HG03103 (cell line): ENCODE results near the gene SORBS1.

ENCODE experiments used
- ATAC-seq: cut with Tn5 transposase; IDR thresholded peaks from one replicate; pipeline ENCODE4 v1.9.1; 2021; ENCODE audit warnings: low read depth; ENCODE audit not compliant: unreplicated experiment

SORBS1 gene

DNA sequence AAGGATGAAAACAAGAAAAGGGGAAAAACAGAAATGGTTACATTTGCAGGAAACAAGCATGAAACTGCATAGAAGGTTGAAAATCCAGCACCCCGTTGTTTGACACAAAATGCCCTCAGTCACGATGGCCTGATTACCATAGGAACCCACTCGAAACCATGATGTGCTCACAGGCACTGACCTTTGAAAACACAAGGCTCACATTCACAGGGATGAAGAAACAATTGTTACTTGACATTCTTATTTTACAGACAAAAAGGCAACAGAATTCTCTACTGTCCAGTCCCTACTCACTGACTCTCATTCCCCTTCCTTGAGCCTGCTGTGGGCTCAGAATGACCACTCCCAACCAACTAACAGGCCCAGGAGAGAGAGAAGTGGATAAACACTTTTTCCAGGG is 138.9 kb downstream of the SORBS1 start:
- no peak for ATAC-seq

DNA sequence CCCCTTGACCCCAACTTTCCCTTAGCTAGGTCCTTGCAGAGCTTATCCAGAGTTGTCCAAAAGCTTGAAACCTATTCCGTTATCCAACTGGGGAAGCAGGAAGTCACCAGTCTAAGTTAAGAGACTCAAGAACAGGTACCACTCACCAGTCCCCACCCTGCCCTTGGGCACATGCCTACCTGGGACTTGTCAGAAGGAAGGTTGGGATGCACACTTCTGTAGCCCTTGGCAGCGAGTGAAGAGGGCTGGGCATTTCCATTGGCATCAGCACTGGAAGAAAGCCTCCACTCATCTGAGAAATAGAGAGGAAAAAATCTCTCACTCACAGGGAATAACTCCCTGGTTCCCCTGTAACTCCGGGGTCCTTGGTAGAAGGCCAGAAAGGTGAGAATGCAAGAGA is 139.4 kb downstream of the SORBS1 start:
- ATAC-seq = no peak

DNA sequence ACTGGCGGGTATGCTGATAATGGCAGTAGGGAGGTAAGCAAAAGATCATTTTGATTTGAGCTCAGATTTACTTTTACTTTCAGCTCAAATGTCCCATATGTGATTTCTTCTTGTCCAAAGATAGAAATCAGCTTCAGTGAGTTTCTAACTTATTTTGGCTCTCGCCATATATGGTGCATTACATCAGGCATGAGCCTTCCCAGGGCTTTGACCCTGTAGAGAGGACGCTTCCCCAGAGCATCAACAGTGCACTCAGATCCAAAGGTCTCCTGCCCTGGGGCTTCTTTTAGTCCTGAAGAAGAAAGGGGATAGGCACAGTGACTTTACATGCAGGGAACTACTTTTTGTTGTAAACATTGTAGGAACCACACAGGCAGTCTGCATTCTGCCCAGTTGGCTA is 141.8 kb downstream of the SORBS1 start:
- no peak for ATAC-seq

DNA sequence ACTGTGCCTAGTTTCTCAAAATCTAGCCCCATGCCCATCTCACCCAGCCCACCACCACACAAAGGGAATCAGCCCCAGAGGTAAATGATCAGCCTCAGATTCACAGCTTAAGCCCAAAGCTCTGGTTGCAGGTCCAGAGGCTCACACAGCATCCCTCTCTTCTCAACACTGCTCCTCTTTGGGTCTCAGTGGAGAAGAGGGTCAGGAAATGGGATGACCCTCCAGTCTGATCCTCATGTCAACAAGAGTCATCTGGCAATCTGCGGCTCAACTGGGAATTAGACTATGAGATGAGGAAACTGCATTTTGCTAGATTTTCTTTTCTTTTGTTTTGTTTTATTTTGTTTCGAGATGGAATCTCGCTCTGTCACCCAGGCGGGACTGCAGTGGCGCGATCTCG is 144.2 kb downstream of the SORBS1 start:
- no peak for ATAC-seq

DNA sequence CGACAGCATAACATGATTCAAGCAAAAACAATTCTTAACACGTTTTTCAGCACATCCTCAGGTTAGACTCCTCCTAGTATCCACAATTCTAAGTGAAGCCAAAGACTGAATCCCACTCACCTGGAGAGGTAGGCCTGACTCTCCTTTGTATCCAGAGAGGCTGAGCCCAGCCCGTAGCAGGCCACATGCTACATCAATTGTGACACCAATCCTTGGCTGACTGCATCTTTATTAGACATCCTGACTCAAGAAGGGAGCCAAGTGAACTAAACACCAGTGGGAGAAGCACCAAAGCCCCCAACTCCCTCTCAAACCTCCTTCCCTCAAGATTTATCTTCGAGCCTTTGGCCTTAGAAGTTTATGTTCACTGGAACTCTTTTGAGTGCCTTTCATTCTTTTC is 144.9 kb downstream of the SORBS1 start:
- ATAC-seq = no peak

DNA sequence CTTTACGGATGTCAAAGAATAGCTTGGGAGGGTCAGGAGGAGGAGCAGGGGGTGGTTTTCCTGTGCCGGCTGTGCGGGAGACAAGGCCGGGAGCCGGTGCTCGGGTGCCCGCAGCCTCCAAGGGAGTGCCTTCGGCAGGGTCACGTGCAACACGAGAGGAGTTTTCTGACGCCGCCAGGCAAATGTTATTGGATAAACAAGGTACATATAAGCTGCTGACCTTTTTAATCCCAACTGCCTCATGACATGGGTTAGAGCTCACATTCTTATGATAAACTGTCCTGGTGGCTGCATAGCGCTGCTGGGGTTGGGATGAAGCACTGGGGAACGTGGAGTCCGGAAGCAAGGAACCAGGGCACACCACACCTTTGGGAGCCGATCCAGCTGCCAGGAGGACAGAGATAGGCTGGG is 145.5 kb downstream of the SORBS1 start:
- ATAC-seq = no peak

DNA sequence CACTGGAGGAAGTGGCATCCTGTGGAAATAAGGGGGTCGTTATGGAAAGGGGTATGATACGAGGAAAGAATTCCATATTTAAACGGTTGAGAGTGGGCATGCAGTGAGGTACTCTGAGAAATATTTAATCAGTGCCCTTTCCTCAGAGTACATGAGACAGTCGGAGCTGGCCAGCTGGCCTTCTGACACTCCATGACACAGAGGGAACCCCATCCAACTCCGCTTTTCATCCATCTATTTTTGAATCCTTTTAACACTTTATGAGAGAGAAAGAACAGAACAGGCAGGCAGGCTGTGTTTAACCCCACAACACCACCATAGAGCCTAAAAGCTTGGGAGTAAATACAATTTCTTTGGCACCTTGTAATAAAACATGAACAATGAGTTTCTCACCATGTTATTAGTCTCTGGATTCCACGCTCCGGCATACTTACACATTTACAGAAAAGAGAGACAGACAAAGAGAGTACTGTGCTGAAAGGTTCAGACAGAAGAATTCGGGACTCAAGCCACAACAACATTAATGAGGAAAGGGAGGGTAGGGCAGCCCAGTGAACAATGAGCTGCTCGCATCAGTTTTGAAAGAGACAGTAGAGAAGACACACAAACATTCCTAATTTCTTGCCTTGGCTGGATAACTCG is 146.2 kb downstream of the SORBS1 start:
- no peak for ATAC-seq

DNA sequence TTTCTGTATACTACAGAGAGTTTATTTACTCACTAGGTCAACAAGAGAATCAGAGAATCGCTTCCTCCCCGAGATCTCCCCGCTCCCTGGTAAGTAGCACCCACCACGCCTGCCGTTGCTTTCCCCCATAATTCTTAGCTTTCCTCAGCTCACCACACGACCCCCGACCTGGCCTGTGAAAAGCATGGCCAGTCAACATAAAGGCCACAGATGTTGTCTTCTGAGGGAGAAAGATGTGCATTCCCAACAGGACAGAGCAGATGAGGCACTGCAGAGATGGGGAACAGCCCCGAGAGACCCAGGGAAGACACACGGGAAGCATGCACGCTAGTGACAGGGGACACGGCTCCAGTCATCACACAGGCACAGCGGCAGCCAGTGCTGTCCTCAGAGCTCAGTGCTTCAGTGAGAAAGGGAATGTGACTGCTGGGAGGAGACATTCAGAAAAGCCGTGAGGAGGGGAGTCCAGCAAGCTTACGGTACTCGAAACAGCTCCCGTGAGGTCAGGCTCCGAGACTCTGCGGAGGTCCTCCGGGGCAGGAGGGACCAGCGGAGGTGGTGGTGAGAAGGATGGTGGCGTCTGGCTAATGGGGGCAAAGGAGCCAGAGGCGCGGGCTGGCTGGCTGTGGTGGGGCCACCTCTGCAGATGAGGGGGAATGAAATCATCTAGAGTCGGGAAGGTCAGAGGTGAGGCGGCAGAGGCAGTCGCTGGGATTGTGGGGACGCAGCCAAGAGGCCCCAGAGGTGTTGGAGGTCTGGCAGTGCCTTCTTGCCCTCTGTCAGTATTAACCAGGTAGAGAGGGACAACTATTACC is 146.9 kb downstream of the SORBS1 start:
- no peak for ATAC-seq

DNA sequence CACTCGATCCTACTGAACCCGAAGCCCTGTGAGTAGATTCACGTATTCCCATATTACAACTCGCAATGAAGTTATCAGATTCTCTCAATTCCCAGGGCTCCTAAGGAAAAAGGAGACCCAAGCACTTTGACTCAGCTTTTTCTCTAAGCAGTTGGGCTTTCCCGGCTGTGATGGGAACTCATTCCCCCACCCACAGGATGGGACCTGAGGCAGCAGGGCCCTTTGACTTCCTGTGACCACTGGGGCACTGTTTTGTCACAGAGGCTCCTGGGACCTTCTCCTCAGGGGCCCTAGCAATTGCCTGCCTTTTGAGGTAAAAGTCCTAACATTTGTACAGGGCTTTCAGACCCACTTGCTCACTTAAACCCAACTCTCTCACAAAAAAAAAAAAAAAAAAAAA is 147.6 kb downstream of the SORBS1 start:
- ATAC-seq = no peak

DNA sequence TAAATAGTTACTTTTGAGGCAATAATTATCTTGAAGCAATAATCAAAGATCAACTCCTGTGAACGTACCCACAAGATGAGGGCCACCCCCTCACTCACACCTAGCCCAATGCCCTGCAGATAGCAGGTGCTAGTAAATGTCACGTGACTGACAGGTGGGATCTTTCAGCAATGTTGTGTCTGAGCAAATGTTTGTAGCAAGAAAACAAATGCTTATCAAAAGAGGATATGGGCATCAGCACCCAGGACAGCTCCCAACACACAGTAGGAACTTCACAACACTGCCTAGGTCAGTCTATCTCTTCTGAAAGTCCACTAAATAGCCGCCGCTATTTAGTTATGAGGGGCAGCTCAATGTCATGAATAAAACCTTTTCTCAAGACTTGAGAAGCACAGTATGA is 149.5 kb downstream of the SORBS1 start:
- ATAC-seq = no peak

DNA sequence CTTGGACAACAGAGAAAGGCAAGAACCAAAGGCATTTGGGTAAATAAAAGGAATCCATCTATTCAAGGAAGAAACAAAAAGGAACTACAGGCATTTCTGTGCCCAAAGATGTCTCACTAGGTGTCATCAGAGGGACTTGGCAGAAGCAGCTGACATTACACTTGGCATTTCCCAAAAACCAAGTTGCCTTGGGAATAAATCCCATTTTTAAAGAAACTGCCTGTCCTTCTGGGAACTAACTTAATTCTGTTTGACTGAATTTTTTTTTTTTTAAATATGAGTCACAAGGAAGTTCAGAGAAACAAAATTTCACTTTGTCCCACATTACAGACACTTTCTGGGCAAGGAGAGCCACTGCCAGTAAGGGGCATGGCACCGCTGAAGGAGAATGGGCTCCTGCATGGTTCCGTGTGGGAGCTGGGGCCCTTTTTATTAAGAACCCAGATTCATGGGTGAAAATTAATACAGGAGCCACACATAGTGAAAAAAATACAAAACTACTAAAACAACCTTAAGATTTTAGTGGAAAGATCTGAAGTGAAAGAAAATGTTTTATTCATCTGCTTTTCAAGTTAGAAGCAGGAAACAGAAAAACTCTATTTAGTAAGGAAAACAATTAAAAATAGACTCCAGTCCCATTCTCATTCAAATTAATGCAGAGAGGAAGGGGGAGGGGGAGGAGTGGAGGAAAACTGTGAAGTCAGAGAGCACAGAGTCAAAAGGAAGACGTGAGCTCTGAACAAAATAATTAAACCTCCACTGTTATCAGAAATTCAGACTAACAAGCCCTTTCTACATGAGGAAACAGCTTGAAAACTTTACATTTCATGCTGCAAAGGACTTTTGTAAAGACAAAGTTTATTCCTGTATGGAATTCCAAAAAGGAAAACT is 151.9 kb downstream of the SORBS1 start:
- no peak for ATAC-seq

DNA sequence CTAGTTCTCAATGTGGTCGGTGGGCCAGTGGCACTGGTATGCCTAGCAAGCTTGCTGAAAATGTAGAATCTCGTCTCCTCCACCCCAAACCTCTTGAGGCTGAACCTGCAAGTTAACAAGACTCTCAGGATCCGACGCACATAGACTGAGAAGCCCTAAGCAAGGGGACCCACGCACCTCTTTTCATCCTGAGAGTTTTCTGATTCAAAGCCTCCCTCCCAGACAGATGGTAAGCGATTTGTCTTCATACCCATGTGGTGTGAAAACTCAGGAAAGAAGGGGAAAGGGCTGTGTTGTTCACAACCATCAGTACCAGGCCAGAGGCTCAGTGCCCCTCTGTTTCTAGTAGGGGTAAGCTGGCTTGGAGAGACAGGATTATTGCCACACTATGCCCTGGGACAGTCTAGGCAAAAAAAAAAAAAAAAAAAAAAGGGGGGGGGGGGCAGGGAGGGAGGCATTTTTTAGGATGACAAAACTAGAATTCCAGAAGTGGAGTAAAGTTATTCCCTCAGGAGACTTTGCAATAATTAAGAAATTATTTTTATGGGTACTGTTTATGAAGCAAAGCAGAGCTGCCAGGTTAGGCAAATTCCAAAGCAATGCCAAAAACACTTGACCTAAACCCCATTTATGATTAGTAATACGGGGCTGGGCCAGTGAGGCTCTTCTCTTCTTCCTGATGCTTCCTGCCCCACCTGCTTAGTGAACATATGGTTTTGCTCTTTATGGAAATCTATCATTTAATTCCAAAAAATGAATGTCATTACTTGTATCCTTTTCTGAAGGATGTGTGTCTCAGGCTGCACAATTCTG is 152.8 kb downstream of the SORBS1 start:
- ATAC-seq = no peak

DNA sequence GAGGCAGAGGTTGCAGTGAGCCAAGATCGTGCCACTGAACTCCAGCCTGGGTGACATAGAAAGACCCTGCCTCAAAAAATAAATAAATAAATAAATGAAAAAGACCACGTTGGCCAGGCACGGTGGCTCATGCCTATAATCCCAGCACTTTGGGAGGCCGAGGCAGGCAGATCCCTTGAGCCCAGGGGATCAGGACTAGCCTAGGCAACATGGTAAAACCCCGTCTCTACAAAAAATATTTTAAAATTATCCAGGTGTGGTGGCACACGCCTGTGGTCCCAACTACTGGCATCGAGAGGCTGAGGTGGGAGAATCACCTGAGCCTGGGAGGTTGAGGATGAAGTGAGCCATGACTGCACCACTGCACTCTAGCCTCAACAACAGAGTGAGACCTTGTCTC is 153.6 kb downstream of the SORBS1 start:
- no peak for ATAC-seq

DNA sequence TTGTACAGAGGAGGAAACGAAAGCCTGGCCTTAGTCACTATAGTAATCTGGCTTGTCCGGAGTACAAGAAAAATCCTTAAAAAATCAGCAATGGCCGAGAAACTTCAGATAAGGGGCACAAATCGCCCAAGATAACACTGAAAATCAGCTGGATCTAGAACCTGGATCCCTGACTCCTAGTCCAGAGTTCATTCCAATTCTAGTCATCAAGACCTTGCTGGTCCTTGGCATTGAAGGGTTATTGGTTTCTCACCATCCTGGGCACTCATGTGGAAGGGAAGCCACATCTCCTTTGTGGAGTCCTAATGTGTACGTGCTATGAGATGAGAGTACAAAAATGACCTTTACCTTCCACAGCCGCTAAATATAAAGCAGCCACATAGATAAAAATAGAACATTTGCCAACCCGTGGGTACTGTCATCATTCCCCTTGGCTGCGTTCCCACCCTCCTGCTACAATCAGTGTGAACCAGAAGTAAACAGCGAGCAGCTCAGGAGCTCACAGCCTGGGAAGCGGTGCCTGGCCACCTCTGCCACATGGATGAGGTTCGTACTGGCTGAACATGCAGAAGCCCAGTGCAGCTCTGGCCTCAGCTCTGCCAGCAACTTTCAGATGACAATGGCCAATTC is 154.4 kb downstream of the SORBS1 start:
- ATAC-seq = no peak

DNA sequence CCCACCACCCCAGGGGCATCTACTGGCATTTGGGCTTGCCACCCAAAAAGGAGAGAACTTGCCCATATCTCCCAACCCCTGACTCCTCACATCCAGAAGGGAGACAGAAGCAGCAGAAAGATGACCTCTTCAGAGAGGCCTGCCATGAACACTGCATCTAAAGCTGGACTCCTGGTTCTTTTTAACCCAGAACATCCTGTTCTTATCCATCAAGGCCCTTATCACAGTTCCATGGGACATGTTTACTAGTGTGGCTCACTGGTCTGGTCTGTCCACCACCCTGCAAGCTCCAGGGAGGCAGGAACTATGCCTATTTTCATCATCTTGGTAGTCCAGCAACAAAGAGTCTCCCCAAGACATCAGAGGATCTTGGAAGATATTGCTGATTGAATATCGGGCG is 155.5 kb downstream of the SORBS1 start:
- no peak for ATAC-seq

DNA sequence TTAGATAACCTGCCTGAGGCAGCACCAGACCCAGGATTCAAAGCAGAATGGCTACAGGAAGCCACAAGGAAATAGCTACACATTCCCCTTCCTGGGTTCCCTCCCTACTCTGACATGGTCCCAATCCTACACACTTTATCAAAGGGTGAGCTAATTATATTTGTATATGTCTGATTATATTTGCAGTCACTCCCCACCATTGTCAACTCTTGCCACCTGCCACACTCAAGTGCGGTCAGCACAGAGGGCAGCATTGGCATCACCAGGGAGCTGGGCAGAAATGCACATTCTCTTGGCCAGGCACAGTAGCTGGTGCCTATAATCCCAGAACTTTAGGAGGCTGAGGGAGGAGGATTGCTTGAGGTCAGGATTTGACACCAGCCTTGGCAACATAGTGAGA is 156.3 kb downstream of the SORBS1 start:
- no peak for ATAC-seq

DNA sequence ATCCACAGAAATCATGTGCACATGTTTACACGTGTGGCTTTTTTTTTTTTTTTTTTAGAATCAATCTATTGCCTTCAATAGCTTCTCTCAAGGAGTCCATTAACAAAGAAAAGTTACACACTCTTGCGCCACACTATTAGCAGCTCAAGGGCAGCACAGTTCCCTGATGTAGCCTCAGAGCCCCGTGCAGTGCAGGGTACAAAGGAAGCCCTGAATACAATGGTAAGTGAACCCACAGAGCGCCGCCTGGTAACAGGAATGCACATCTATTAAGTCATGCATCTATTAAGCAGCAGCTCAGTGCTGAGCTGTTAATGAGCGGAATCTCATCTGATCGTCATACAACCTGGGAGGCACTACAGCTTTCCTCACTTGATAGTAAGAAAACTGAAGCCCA is 156.7 kb downstream of the SORBS1 start:
- ATAC-seq = no peak

DNA sequence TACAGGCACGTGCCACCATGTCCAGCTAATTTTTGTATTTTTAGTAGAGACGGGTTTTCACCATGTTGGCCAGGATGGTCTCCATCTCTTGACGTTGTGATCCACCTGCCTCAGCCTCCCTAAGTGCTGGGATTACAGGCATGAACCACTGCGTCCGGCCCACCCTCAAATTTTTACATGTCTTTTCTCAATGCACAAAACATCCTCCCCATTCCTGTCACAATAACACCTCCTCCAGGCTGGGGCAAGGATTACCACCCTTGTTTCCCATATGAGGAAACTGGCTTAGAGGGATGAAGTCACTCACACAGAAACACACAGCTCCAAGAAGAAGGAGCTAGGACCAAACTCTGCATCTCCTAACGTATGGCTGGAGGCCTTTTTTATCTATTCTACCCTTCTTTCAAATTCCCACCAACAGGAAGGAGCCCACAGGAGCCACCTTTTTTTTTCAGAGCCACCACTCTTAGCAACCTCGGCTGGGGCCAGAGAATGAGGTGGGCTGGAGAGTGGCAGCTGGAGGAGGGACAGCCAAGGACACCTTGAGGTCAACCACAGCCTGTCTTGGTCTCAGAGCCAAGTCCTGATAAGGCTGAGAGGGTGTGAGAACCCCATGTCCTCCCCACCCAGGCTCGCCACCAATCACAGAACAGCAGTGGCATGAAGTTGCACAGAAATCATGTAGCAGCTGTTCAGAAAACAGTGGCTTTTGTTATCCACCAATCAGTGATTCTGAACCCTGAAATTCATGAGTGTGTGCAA is 157.3 kb downstream of the SORBS1 start:
- ATAC-seq = no peak

DNA sequence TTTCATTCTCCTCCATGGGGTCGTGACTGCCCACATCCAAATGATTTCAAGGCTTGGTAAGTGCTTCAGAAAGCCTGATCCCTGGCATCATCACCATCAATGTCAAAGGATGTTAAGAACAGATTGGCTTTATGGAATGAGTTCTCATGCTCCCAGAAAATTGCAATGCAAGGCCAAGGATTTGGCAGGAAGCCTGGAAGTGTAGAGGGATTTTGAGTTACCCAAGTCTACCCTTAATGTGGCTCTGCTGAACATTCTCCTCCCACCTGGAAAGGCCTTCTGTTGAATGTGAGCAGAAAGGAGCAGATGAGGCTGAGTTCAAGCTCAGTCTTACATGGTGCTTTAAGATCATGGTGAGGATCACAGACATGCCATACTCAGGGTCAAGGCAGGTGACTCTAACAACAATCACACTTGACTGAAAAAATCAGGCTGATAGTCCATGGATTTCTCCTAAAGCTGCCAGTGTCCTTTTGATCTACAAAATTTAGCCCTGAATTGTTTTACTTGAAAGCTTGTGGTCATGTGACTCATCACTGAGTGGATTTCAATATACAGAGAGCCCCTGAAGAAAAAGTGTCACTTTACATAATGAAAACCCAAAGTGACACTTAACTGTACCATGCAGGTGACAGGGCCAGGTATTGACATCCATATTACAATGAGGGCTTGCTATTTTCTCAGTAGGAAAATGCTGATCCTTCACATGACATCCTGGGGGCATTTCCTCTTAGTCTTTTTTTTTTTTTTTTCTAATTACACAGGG is 159.3 kb downstream of the SORBS1 start:
- ATAC-seq = no peak
